HL-60/S4 treated with phorbol 12-myristate 13-acetate at 8.2 ng/mL for 4 days and 3 days (cell line): ENCODE results near the gene TTR.

Source experiments
- in situ Hi-C: fragments of 300-500 bp; cut with MboI; formaldehyde crosslinking; loops from 2 replicates; pipeline ENCODE4 v1.15.0; 2022; ENCODE audit warnings: low sequenced_read_pairs

The TTR gene

GRCh38 chr18:31591628-31592027, at the start of gene TTR:
TTR (plus strand) TSS chr18:31591877; CDS start chr18:31591903, 26 bp downstream.
- in situ Hi-C loops: no loop called here

GRCh38 chr18:31546476-31546875, 45.2 kb upstream of the TTR start:
- in situ Hi-C loops: no loop called here

- in situ Hi-C loops: no loop called here
These were observed 42.8 kb upstream of the TTR start for GRCh38 chr18:31548853-31549252.

DNA sequence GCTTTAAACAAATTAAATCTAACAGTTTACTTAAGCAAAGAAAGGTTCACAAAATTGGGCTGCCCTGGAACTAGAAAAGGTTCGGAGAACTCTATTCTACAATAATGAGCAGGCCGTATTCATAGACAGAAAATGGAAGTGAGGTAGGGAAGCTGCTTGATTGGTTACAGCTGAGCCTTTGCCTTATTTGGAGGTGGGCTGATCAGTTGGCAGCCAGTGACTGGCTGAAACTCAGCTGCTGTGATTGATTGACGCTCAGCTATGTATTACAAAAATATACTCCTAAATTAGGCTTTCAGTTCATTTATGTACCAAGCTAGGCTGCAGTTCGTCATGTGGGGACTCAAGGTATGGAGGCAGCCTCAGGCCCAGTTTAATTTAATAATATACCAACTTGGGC, 42.3 kb upstream of the TTR start:
- in situ Hi-C loops: no loop called here

- in situ Hi-C loops: no loop called here
These were observed 39.8 kb upstream of the TTR start for GRCh38 chr18:31551883-31552282.

DNA sequence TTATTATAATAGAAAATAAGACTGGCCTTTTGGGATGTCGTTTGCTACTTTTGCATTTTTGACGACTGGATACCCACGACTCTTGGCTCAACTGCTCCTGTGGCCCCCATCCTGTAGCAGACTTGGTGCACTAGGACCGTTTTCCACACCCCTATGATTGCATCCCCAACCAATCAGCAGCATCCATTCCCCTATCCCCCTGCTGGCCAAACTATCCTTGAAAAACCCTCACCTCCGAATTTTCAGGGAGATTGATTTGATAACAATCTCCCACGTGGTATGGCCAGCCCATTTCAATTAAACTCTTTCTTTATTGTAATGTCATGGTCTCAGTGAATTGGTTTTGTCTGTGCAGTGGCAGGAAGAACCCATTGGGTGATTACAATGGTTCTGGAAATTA, 37.9 kb upstream of the TTR start:
- in situ Hi-C loops: no loop called here

- in situ Hi-C loops: no loop called here
These were observed 36.9 kb upstream of the TTR start for GRCh38 chr18:31554776-31555175.

- in situ Hi-C loops: no loop called here
These were observed 35.5 kb upstream of the TTR start for GRCh38 chr18:31555971-31556747.

DNA sequence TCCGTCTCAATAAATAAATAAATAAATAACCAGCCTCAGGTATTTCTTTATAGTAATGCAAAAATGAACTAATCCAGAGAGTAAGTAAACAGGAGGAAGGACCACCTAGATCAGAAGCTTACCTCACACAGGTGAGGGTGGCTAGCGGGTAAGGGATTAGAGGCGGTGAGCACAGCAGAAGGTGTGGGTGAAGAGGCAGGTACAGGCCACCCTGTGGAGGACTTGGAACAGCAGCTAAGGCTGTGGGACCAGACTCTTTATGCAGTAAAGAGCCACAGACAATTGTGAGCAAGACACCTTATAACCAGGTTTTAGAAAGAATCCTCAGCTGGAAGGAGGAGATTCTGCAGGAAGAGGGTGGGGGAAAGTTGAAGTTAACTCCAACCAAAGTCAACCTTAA, 34.2 kb upstream of the TTR start:
- in situ Hi-C loops: no loop called here

- in situ Hi-C loops: no loop called here
These were observed 33.1 kb upstream of the TTR start for GRCh38 chr18:31558567-31558966.

GRCh38 chr18:31562726-31563125, 29.0 kb upstream of the TTR start:
- in situ Hi-C loops: no loop called here

- in situ Hi-C loops: no loop called here
These were observed 27.9 kb upstream of the TTR start for GRCh38 chr18:31563778-31564177.

- in situ Hi-C loops: no loop called here
These were observed 26.3 kb upstream of the TTR start for GRCh38 chr18:31565345-31565744.

GRCh38 chr18:31565782-31566512, 25.7 kb upstream of the TTR start:
- in situ Hi-C loops: no loop called here

- in situ Hi-C loops: no loop called here
These were observed 24.9 kb upstream of the TTR start for GRCh38 chr18:31566576-31567306.

- in situ Hi-C loops: no loop called here
These were observed 19.3 kb upstream of the TTR start for GRCh38 chr18:31572368-31572767.

- in situ Hi-C loops: no loop called here
These were observed 18.6 kb upstream of the TTR start for GRCh38 chr18:31573051-31573450.

GRCh38 chr18:31574359-31574758, 17.3 kb upstream of the TTR start:
- in situ Hi-C loops: no loop called here

DNA sequence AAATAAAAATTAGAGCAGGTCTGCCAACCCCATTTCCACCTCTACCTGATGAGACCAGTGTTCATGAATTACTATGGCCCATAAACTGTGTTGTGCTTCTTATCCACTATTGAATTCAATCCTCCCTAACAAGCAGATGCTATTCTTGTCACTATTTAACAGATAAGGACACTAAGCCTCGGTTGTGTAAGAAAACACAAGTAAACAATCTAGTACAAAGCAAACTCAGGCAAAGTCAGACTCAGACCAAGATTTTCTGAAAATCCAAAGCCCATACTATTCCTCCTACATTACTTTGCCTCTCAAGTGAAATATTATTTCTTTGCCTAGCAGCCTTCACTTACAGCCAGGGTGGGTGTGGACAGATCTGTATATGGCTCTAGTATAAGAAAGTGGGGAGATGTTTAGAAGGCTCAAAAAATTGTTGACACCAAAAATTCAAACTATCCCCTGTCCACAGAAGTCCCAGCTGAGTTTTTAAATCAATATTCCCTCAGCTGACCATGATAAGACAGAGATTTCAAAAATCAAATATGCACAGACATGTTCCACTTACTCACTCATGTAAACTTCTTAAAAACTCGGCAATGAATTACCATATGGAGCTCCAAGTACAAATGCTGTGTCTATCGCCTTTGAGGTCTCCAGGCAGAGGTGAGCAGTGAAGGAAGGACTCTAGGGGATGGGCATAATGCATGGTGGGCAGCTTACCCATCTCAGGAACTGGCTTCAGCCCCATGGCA, 16.0 kb upstream of the TTR start:
- in situ Hi-C loops: no loop called here

DNA sequence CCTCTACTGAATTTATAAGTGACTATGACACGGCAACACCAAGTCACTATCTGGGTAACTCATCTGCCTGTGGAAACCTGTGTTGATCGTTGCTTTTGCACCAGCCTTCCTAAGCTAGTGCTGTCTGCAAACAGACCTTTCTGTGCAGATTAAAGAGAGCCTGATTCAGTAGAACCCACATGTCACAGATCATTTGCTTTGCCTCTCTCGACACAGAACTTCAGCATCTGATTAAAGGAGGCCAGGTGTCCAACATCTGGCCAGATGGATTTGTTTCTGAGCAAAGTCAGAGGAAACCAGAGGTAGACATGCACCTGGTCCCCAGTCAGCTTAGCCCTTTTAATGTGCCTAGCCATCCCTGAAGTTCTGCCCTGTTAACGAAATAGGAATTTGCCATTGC, 15.0 kb upstream of the TTR start:
- in situ Hi-C loops: no loop called here

DNA sequence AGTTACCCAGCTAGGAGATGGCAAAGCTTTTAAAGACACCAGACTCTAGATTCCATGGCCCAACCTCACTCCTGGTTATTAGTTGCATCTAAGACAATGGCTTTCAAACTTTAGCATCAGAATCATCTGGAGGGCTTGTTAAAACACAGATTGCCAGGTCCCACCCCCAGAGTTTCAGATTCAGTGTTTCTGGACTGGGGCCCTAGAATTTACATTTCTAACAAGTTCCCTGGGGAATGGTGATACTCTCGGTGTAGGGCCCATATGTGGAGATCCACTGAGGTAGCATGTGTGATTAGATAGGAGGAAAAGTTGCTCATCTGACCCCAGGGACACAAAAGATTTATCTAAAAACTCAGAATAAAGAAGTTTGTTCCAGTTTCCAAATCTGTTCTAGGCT, 14.5 kb upstream of the TTR start:
- in situ Hi-C loops: no loop called here
